Erythroblast (primary cell): ENCODE measurements around the gene HOXB13.

Source experiments
- GATA1 ChIP-seq: IDR thresholded peaks from 2 replicates; pipeline ENCODE4 v1.6.1; 2011; ENCODE audit warnings: low read depth, mild to moderate bottlenecking, control low read depth, low read length, moderate library complexity
- POLR2A ChIP-seq: IDR thresholded peaks from 2 replicates; pipeline ENCODE4 v1.6.1; 2011; ENCODE audit warnings: mild to moderate bottlenecking, low read length

GRCh38 chr17:48738424-48738802 lies 9.9 kb upstream of the HOXB13 start:
- TF ChIP-seq POLR2A (no peak), GATA1 (no peak)
